ENCODE results near the gene TAF11L4.
"Not testable (repeated sequence)": the region's sequence is repeated elsewhere in the genome, so short reads cannot be mapped to it uniquely, and the experiment has no call there.

TAF11L4 gene

GRCh38 chr5:17497931-17498330 is 23.7 kb upstream of the TAF11L4 start, which contains the start of gene TAF11L2:
Gene TAF11L2, plus strand, starts transcription at chr5:17498231.
- H3K27ac ChIP-seq (ENCODE audit: low read length); H3K4me3 ChIP-seq (ENCODE audit: low read length); H3K36me3 ChIP-seq (ENCODE audit: control insufficient read depth, insufficient read depth, low read length); DNase-seq (ENCODE audit: low read depth, low spot score); H3K4me1 ChIP-seq (ENCODE audit: control insufficient read depth, insufficient read depth, low read length); H3K27me3 ChIP-seq (ENCODE audit: control insufficient read depth, insufficient read depth, low read length); H3K9me3 ChIP-seq (ENCODE audit: control insufficient read depth, insufficient read depth, low read length): not testable (repeated sequence)
- WGBS (ENCODE audit: insufficient coverage, insufficient read length): no CpG with 5 or more reads among the region's 8 CpGs

- Histone ChIP-seq H3K9me3 (ENCODE audit: control insufficient read depth, insufficient read depth, low read length) (no peaks in the 10 kb centered on the region), H3K27ac (ENCODE audit: low read length) (no peak overlapping the region), H3K36me3 (ENCODE audit: control insufficient read depth, insufficient read depth, low read length) (no peaks in the 10 kb centered on the region), H3K27me3 (ENCODE audit: control insufficient read depth, insufficient read depth, low read length) (no peaks in the 10 kb centered on the region), H3K4me3 (ENCODE audit: low read length) (no peak overlapping the region), H3K4me1 (ENCODE audit: control insufficient read depth, insufficient read depth, low read length) (no peaks in the 10 kb centered on the region)
- no peak for DNase-seq (ENCODE audit: low read depth, low spot score)
- no CpG with 5 or more reads among the region's 17 CpGs for WGBS (ENCODE audit: insufficient coverage, insufficient read length)
These were observed 9.8 kb upstream of the TAF11L4 start for GRCh38 chr5:17511775-17512325.

GRCh38 chr5:17517526-17517925 is 4.1 kb upstream of the TAF11L4 start:
- H3K9me3 ChIP-seq (ENCODE audit: control insufficient read depth, insufficient read depth, low read length); H3K4me3 ChIP-seq (ENCODE audit: low read length); H3K4me1 ChIP-seq (ENCODE audit: control insufficient read depth, insufficient read depth, low read length); H3K36me3 ChIP-seq (ENCODE audit: control insufficient read depth, insufficient read depth, low read length); H3K27me3 ChIP-seq (ENCODE audit: control insufficient read depth, insufficient read depth, low read length); H3K27ac ChIP-seq (ENCODE audit: low read length); DNase-seq (ENCODE audit: low read depth, low spot score): not testable (repeated sequence)
- no CpG with 5 or more reads among the region's 12 CpGs for WGBS (ENCODE audit: insufficient coverage, insufficient read length)

- H3K27ac ChIP-seq (ENCODE audit: low read length); H3K36me3 ChIP-seq (ENCODE audit: control insufficient read depth, insufficient read depth, low read length); H3K4me3 ChIP-seq (ENCODE audit: low read length); H3K9me3 ChIP-seq (ENCODE audit: control insufficient read depth, insufficient read depth, low read length); H3K4me1 ChIP-seq (ENCODE audit: control insufficient read depth, insufficient read depth, low read length); DNase-seq (ENCODE audit: low read depth, low spot score); H3K27me3 ChIP-seq (ENCODE audit: control insufficient read depth, insufficient read depth, low read length): not testable (repeated sequence)
- no CpG with 5 or more reads among the region's 15 CpGs for WGBS (ENCODE audit: insufficient coverage, insufficient read length)
These were observed 3.5 kb upstream of the TAF11L4 start, which contains the start of gene TAF11L3 for GRCh38 chr5:17518067-17518466. Gene TAF11L3, plus strand, starts transcription at chr5:17518367.

- H3K27me3 ChIP-seq (ENCODE audit: control insufficient read depth, insufficient read depth, low read length); H3K27ac ChIP-seq (ENCODE audit: low read length); H3K36me3 ChIP-seq (ENCODE audit: control insufficient read depth, insufficient read depth, low read length); DNase-seq (ENCODE audit: low read depth, low spot score); H3K4me3 ChIP-seq (ENCODE audit: low read length); H3K9me3 ChIP-seq (ENCODE audit: control insufficient read depth, insufficient read depth, low read length); H3K4me1 ChIP-seq (ENCODE audit: control insufficient read depth, insufficient read depth, low read length): not testable (repeated sequence)
- WGBS (ENCODE audit: insufficient coverage, insufficient read length): no CpG with 5 or more reads among the region's 14 CpGs
These were observed 2.1 kb upstream of the TAF11L4 start for GRCh38 chr5:17519508-17519907.

- no CpG with 5 or more reads among the region's 15 CpGs for WGBS (ENCODE audit: insufficient coverage, insufficient read length)
- H3K4me1 ChIP-seq (ENCODE audit: control insufficient read depth, insufficient read depth, low read length); H3K27me3 ChIP-seq (ENCODE audit: control insufficient read depth, insufficient read depth, low read length); H3K4me3 ChIP-seq (ENCODE audit: low read length); H3K9me3 ChIP-seq (ENCODE audit: control insufficient read depth, insufficient read depth, low read length); H3K36me3 ChIP-seq (ENCODE audit: control insufficient read depth, insufficient read depth, low read length); DNase-seq (ENCODE audit: low read depth, low spot score); H3K27ac ChIP-seq (ENCODE audit: low read length): not testable (repeated sequence)
These were observed 3.3 kb downstream of the TAF11L4 start, which contains the start of gene TAF11L5 for GRCh38 chr5:17524935-17525334. Gene TAF11L5, plus strand, starts transcription at chr5:17525235.

- DNase-seq (ENCODE audit: low read depth, low spot score); H3K4me1 ChIP-seq (ENCODE audit: control insufficient read depth, insufficient read depth, low read length): not testable (repeated sequence)
- WGBS (ENCODE audit: insufficient coverage, insufficient read length): no CpG with 5 or more reads among the region's 17 CpGs
These were observed 4.9 kb downstream of the TAF11L4 start for GRCh38 chr5:17526504-17526903.

GRCh38 chr5:17528369-17528768 is 6.8 kb downstream of the TAF11L4 start, which contains the start of gene TAF11L6:
Gene TAF11L6, plus strand, starts transcription at chr5:17528669.
- H3K36me3 ChIP-seq (ENCODE audit: control insufficient read depth, insufficient read depth, low read length); DNase-seq (ENCODE audit: low read depth, low spot score); H3K4me1 ChIP-seq (ENCODE audit: control insufficient read depth, insufficient read depth, low read length); H3K27ac ChIP-seq (ENCODE audit: low read length); H3K9me3 ChIP-seq (ENCODE audit: control insufficient read depth, insufficient read depth, low read length); H3K27me3 ChIP-seq (ENCODE audit: control insufficient read depth, insufficient read depth, low read length); H3K4me3 ChIP-seq (ENCODE audit: low read length): not testable (repeated sequence)
- no CpG with 5 or more reads among the region's 15 CpGs for WGBS (ENCODE audit: insufficient coverage, insufficient read length)

More at GRCh38 chr5:17526504-17526903, 4.9 kb downstream of the TAF11L4 start:
- H3K27me3 ChIP-seq (ENCODE audit: control insufficient read depth, insufficient read depth, low read length); H3K27ac ChIP-seq (ENCODE audit: low read length); H3K4me3 ChIP-seq (ENCODE audit: low read length); H3K36me3 ChIP-seq (ENCODE audit: control insufficient read depth, insufficient read depth, low read length); H3K9me3 ChIP-seq (ENCODE audit: control insufficient read depth, insufficient read depth, low read length): not testable (repeated sequence)
